ENCODE data around the gene NFASC.

NFASC gene

GRCh38 chr1:204821476-204821875 lies 49.2 kb upstream of the NFASC start (continued):
- TF ChIP-seq ZNF518A (tag by site-specific recombination; conservative IDR thresholded peaks at IDR 0.05; ENCODE audit: low read depth) (no peak), ZNF837 (tag by site-specific recombination; IDR thresholded peaks at IDR 0.05) (no peak), PRDM6 (tag by site-specific recombination; IDR thresholded peaks at IDR 0.05) (no peak), ZNF292 (tag by site-specific recombination; IDR thresholded peaks at IDR 0.05; ENCODE audit: borderline replicate concordance, low read depth) (no peak), ZNF302 (tag by site-specific recombination; IDR thresholded peaks at IDR 0.05; ENCODE audit: low read depth) (no peak), REST (tag by site-specific recombination; IDR thresholded peaks at IDR 0.05) (no peak)

- TF ChIP-seq PRDM10 (tag by site-specific recombination; IDR thresholded peaks at IDR 0.05) (no peak), ZBTB1 (tag by site-specific recombination; IDR thresholded peaks at IDR 0.05) (no peak), ZNF645 (tag by site-specific recombination; IDR thresholded peaks at IDR 0.05) (no peak), ZBTB17 (tag by site-specific recombination; IDR thresholded peaks at IDR 0.05) (no peak), FEZF1 (tag by site-specific recombination; IDR thresholded peaks at IDR 0.05) (no peak), ZNF623 (tag by site-specific recombination; IDR thresholded peaks at IDR 0.05) (no peak), ZNF664 (tag by site-specific recombination; IDR thresholded peaks at IDR 0.05) (no peak), GLIS1 (tag by site-specific recombination; IDR thresholded peaks at IDR 0.05) (no peak), ZBTB11 (tag by site-specific recombination; conservative IDR thresholded peaks at IDR 0.05; ENCODE audit: low read depth) (no peak)
- CTCF ChIA-PET, result interaction anchor here (1.1 to 15.4 kb wide), 3 partner anchors 12 to 120 kb away, joined by 3 to 181 read pairs (median 28); no protein-coding TSS in a partner anchor
- Histone ChIP-seq H3K4me1 (ENCODE audit: control insufficient read depth, insufficient read depth, low read length) (peaks cover 7% of the 10 kb centered on the region; the same call in 1 of the 2 replicates), H3K4me3 (ENCODE audit: low read depth, low read length) (no peak overlapping the region), H3K36me3 (ENCODE audit: control insufficient read depth in 2 of 2, insufficient read depth in 1 of 2, low read length in 2 of 2) (no peaks in the 10 kb centered on the region), H3K27ac (ENCODE audit: extremely low read depth, low read depth, low read length) (no peak overlapping the region), H3K9me3 (ENCODE audit: control insufficient read depth, insufficient read depth, low read depth, low read length) (no peaks in the 10 kb centered on the region)
- POLR2A ChIA-PET, result no interaction called here
Measured at GRCh38 chr1:204821924-204822323, 48.7 kb upstream of the NFASC start.
